ENCODE results near the gene RNF224.

DNA sequence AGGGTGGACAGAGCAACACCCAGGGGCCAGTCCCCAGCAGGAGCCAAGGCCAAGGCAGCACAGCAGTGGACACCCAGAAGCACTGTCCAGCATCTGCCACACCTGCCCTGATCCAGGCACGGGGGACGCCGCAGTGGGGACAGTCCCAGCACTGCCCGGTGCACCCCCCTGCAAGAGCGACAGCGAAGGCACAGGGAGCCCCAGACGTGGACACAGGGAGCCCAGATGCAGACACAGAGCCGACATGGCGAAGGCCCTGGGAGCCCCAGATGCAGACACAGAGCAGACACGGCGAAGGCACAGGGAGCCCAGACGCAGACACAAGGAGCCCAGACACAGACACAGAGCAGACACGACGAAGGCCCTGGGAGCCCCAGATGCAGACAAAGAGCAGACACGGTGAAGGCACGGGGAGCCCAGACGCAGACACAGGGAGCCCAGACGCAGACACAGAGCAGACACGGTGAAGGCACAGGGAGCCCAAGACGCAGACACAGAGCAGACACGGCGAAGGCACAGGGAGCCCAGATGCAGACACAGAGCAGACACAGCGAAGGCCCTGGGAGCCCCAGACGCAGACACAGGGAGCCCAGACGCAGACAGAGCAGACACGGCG is 43.2 kb upstream of the RNF224 start:
- TF ChIP-seq, protein P1, sequence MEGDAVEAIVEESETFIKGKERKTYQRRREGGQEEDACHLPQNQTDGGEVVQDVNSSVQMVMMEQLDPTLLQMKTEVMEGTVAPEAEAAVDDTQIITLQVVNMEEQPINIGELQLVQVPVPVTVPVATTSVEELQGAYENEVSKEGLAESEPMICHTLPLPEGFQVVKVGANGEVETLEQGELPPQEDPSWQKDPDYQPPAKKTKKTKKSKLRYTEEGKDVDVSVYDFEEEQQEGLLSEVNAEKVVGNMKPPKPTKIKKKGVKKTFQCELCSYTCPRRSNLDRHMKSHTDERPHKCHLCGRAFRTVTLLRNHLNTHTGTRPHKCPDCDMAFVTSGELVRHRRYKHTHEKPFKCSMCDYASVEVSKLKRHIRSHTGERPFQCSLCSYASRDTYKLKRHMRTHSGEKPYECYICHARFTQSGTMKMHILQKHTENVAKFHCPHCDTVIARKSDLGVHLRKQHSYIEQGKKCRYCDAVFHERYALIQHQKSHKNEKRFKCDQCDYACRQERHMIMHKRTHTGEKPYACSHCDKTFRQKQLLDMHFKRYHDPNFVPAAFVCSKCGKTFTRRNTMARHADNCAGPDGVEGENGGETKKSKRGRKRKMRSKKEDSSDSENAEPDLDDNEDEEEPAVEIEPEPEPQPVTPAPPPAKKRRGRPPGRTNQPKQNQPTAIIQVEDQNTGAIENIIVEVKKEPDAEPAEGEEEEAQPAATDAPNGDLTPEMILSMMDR (IDR thresholded peaks at IDR 0.05; ENCODE audit: insufficient read depth, low read depth, low read length) = no peak
- no peak for TF ChIP-seq EZH2 (IDR thresholded peaks at IDR 0.05; ENCODE audit: insufficient read depth, low read length)
